ENCODE results near the gene ARL8B.

- TF ChIP-seq CTCF (conservative IDR thresholded peaks at IDR 0.05; ENCODE audit: low read depth, low read length) (no peak), EZH2 (IDR thresholded peaks at IDR 0.05; ENCODE audit: borderline replicate concordance, low read depth, low read length, poor library complexity, severe bottlenecking) (no peak)
These were observed 65.2 kb downstream of the ARL8B start, which contains the start of gene EDEM1 for GRCh38 chr3:5187156-5187919.
